Measurements from ENCODE around the gene RANBP1. TPM values are rescaled to one million over a fixed set of nuclear protein-coding genes. Genes with fewer than 3 reads are reported as not detected.

RANBP1 gene
- total and polyA plus RNA-seq, 2 of the 8 experiments (the other 6 are each of a cell fraction or from before 2014, with no cell fraction given), result 343 to 484 TPM

DNA sequence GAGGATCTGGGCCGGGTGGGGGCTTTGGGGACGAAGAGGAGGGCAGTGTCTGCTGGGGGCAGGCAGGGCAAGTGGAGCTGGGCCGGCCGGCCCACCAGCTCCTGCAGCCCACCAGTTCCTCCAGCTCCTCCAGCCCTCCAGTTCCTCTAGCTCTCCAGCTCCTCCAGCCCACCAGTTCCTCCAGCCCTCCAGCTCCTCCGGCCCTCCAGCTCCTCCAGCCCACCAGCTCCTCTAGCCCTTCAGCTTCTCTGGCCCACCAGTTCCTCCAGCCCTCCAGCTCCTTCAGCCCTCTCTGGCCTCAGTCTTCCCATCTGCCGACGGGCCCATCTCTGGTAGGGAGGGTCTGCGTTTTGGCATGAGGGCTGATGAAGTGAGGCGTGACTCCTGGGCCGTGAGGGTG is 44.1 kb downstream of the RANBP1 start (continued):
- TF ChIP-seq SIRT6 (IDR thresholded peaks at IDR 0.05; ENCODE audit: low read length), result no peak

Data from H1 (cell line).